Measurements from ENCODE around the gene RPL10. TPM values are rescaled to one million over a fixed set of nuclear protein-coding genes. Genes with fewer than 3 reads are reported as not detected.

RPL10 gene
- total and polyA plus RNA-seq, 11 donors: 1,381 to 5,995 (median 2,140) TPM

DNA sequence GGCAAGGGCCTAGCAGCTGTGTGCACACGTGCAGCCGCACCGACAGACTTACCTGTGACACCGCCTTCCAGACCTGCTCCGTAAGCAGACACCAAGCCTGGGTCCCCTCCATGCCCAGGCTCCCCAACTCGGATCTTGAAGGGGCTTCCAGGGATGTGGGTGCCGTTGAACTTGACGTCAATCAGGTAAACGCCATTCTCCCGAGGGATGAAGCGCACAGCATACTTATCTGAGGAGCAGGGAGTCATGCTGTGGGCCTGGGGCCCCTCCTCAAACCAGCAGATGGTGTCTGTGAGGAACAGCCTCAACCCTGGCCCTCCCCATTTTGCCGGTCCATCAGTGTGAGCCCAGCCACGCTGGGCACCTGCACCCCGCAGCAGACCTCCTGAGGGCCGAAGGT, 48.2 kb upstream of the RPL10 start:
- no peaks in the 10 kb centered on the region for H3K9me3 ChIP-seq
- ATAC-seq (no peak), DNase-seq (no peak)
- H3K27ac ChIP-seq: peak overlapping the region in 1 of 12 donors; percentile 76
- no peak for TF ChIP-seq POLR2A (IDR thresholded peaks at IDR 0.05)
- TF ChIP-seq, protein P1, sequence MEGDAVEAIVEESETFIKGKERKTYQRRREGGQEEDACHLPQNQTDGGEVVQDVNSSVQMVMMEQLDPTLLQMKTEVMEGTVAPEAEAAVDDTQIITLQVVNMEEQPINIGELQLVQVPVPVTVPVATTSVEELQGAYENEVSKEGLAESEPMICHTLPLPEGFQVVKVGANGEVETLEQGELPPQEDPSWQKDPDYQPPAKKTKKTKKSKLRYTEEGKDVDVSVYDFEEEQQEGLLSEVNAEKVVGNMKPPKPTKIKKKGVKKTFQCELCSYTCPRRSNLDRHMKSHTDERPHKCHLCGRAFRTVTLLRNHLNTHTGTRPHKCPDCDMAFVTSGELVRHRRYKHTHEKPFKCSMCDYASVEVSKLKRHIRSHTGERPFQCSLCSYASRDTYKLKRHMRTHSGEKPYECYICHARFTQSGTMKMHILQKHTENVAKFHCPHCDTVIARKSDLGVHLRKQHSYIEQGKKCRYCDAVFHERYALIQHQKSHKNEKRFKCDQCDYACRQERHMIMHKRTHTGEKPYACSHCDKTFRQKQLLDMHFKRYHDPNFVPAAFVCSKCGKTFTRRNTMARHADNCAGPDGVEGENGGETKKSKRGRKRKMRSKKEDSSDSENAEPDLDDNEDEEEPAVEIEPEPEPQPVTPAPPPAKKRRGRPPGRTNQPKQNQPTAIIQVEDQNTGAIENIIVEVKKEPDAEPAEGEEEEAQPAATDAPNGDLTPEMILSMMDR (IDR thresholded peaks at IDR 0.05): no peak
- WGBS, 4 donors: 74 to 82% (median 78%) methylated on average over 11 to 15 of the region's 15 CpGs
- peaks cover 0 to 19% (median 0%) of the 10 kb centered on the region in 12 donors for H3K4me1 ChIP-seq
- intact Hi-C loops (cut with DNase I): no loop called here
- peaks cover 0 to 70% (median 65%) of the 10 kb centered on the region in 9 donors for H3K36me3 ChIP-seq
- no peak overlapping the region for H3K4me3 ChIP-seq
- no peaks in the 10 kb centered on the region for H3K27me3 ChIP-seq

DNA sequence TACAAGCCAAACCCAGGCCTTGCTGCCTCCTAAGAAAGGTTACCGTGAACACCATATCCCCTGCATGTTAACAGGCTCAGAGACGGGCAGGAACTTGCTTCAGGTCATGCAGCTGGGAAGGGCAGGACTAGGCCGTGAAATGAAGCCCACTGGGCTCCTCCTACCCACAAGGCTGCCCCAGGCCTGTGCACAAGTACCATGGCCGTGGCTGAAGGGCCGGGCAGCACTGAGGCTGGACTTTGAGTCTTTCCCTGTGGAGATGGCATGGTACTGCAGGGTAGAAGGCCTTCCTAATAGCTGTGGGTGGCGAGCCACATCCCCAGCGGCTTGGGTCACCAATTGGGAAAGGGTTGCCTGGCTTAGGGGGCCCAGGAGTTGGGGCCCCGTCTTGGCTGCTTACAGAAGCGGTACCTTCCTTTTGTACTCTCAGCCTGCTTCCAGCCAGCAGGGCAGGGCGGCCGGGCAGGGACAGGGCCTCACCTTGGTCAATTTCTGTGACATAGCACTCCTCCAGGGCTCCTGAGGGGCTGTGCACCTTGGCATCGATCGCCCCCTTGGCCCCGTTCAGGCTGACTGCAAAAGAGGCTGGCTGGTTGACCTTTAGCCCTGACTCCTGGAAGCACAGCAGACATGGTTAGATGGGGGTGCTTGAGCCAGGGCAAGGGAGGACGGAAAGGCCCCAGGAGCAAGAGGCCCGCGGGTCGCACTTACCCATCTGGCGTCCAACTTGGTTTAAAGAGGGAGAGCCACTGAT, 47.6 kb upstream of the RPL10 start:
- intact Hi-C loops (cut with DNase I): no loop called here
- TF ChIP-seq POLR2A (IDR thresholded peaks at IDR 0.05): no peak
- TF ChIP-seq, protein P1 (IDR thresholded peaks at IDR 0.05): no peak
- peaks cover 0 to 76% (median 71%) of the 10 kb centered on the region in 9 donors for H3K36me3 ChIP-seq
- DNase-seq (no peak), ATAC-seq (no peak)
- 80 to 87% (median 83%) methylated on average over 13 to 19 of the region's 19 CpGs for WGBS, 4 donors
- no peaks in the 10 kb centered on the region for H3K27me3 ChIP-seq
- H3K4me3 ChIP-seq: no peak overlapping the region
- H3K9me3 ChIP-seq: no peaks in the 10 kb centered on the region
- peak overlapping the region in 3 of 12 donors; percentile 9 to 76 (median 32) for H3K27ac ChIP-seq
- peaks cover 0 to 19% (median 0%) of the 10 kb centered on the region in 12 donors for H3K4me1 ChIP-seq

DNA sequence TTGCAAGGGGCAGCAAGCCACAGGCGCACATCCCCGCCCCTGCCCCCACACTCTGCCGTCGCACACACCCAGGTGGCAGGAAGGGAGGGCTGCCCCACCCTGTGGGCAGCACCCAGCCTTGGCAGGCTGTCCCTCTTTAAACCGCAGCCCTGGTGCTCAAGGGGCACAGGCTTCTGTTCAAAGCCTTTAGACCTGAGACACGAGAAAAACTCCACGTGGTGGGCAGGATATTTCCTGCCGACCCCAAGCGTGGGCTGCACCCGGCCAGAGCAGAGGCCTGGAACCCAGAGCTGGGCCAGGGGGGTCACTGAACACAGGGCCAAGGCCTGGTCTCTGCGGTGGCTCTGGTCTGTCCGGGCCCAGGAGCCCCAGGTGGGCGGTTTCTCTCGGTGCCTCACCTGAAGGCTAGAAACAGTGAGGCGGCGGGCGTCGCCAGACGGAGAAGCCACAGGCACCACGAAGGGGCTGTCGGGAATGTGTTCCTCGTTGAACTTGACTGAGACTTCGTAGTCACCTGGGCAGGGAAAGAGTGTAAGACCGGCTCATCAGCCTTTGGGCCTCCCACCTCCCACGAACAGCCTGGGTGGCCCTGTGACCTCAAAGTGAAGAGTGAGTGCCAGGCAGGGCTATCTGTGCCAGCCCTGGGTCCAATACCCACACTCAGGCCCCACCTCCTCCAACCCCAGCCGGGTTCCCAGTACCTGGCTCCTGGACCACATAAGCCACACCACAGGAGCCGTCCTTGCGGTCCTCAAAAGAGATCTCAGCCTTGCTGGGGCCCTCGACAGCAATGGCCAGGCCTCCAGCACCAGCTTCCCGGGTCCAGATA, 46.8 kb upstream of the RPL10 start:
- Histone ChIP-seq H3K36me3 (peaks cover 0 to 84% (median 77%) of the 10 kb centered on the region in 9 donors), H3K9me3 (no peaks in the 10 kb centered on the region), H3K27ac (peak overlapping the region in 3 of 12 donors; percentile 9 to 76 (median 68)), H3K4me1 (peaks cover 0 to 19% (median 0%) of the 10 kb centered on the region in 12 donors), H3K27me3 (no peaks in the 10 kb centered on the region), H3K4me3 (no peak overlapping the region)
- TF ChIP-seq POLR2A (IDR thresholded peaks at IDR 0.05): no peak
- TF ChIP-seq, protein P1 (IDR thresholded peaks at IDR 0.05): no peak
- no peak for ATAC-seq
- WGBS, 4 donors: 66 to 82% (median 72%) methylated on average over 24 to 30 of the region's 30 CpGs
- DNase-seq: no peak
- intact Hi-C loops (cut with DNase I): no loop called here

DNA sequence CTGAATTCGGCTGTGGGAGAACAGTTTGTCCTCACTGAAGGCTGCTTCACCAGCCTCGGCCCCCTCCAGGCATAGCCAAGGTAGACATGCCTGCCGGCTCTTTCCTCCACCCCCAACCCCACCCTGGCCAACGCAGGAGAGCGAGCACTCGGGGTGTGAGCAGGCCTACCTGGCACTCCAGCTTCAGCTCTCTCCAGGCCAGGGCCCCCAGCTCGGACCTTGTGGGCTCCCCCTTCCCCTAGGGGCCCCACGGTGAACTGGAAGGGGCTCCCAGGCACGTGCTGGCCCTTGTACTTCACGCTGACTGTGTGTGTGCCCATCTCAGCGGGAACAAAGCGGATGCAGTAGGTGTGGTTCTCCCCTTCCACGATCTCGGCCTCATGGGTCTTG, 46.2 kb upstream of the RPL10 start:
- Histone ChIP-seq H3K4me3 (no peak overlapping the region), H3K27me3 (no peaks in the 10 kb centered on the region), H3K4me1 (peaks cover 0 to 19% (median 0%) of the 10 kb centered on the region in 12 donors), H3K36me3 (peaks cover 0 to 90% (median 83%) of the 10 kb centered on the region in 9 donors), H3K27ac (peak overlapping the region in 3 of 12 donors; percentile 9 to 76 (median 68)), H3K9me3 (no peaks in the 10 kb centered on the region)
- ATAC-seq (no peak), DNase-seq (no peak)
- TF ChIP-seq POLR2A (IDR thresholded peaks at IDR 0.05): no peak
- TF ChIP-seq, protein P1 (IDR thresholded peaks at IDR 0.05): no peak
- intact Hi-C loops (cut with DNase I): no loop called here
- 66 to 79% (median 67%) methylated on average over 6 to 14 of the region's 14 CpGs for WGBS, 4 donors

All from heart left ventricle (tissue), 16 donors.